IgD-negative memory B cell (primary cell): ENCODE data around the gene PSENEN. TPM values are rescaled to one million over a fixed set of nuclear protein-coding genes. Genes with fewer than 3 reads are reported as not detected.

ENCODE experiments used
- H3K27ac Mint-ChIP-seq, 3 donors: one replicate each; pipeline ENCODE4 v1.8.0; 2020 to 2022; ENCODE audit warnings: mild to moderate bottlenecking in 3 of 3, mixed read lengths in 3 of 3, moderate library complexity in 1 of 3
- H3K27me3 Mint-ChIP-seq: one replicate; pipeline ENCODE4 v1.8.0; 2021; ENCODE audit warnings: mixed read lengths
- H3K36me3 Mint-ChIP-seq: one replicate; pipeline ENCODE4 v1.8.0; 2020; ENCODE audit warnings: mild to moderate bottlenecking, mixed read lengths
- H3K4me1 Mint-ChIP-seq, 3 donors: one replicate each; pipeline ENCODE4 v1.8.0; 2020 to 2022; ENCODE audit warnings: mixed read lengths in 3 of 3, mild to moderate bottlenecking in 1 of 3
- H3K4me3 Mint-ChIP-seq, 4 donors: one replicate each; pipeline ENCODE4 v1.8.0; 2020 to 2022; ENCODE audit warnings: mild to moderate bottlenecking in 4 of 4, mixed read lengths in 4 of 4, moderate library complexity in 3 of 4
- H3K9me3 Mint-ChIP-seq, 3 donors: one replicate each; pipeline ENCODE4 v1.8.0; 2020 to 2021; ENCODE audit warnings: mixed read lengths in 3 of 3, mild to moderate bottlenecking in 1 of 3
- polyA plus RNA-seq: library from polyadenylated mRNA; unstranded; fragments of 300-500 nt; fragmentation: Illumina TruSeq; gene quantifications from one replicate; pipeline ENCODE4 v1.2.3, GENCODE V29; 2021

PSENEN gene
- polyA plus RNA-seq, 1 donor from 2014 or later = 85.0 TPM

GRCh38 chr19:35736913-35737886 is 8.3 kb upstream of the PSENEN start:
- Mint-ChIP-seq H3K4me3 (peak overlapping the region in 2 of 4 donors; percentile 33 to 65), H3K27me3 (no peaks in the 10 kb centered on the region), H3K27ac (peak overlapping the region; percentile 24 to 86 (median 82)), H3K9me3 (no peaks in the 10 kb centered on the region), H3K4me1 (peaks cover 5 to 14% (median 13%) of the 10 kb centered on the region in 3 donors), H3K36me3 (peaks cover under 1% of the 10 kb centered on the region)

DNA sequence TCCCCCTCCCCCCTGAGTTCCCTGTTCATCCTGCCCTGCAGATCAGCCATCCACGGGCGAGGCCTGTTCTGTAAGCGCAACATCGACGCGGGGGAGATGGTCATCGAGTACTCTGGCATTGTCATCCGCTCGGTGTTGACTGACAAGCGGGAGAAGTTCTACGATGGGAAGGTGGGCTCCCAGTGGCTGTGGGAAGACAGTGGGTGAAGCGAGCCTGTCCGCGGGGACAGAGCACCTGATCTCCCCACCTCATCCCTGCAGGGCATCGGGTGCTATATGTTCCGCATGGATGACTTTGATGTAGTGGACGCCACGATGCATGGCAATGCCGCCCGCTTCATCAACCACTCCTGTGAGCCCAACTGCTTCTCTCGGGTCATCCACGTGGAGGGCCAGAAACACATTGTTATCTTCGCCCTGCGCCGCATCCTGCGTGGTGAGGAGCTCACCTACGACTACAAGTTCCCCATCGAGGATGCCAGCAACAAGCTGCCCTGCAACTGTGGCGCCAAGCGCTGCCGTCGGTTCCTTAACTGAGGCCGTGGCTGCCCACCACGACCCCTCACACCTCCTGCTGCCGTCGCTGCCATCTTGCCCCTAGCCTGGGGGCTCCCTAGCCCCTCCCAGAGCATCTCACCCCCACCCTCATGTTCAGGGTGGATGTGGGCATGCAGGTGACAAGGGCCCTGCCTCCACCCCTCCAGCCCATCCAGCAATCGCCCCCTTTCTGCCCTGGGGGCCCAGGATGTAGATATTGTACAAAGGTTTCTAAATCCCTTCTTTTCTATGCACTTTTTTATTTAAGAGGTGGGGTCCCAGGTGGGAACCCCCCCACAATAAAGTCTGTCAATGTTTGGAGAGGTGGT is 7.2 kb upstream of the PSENEN start:
- peaks cover 10 to 22% (median 20%) of the 10 kb centered on the region in 3 donors for H3K4me1 Mint-ChIP-seq
- H3K9me3 Mint-ChIP-seq = no peaks in the 10 kb centered on the region
- peak overlapping the region in 1 of 3 donors; percentile 43 for H3K27ac Mint-ChIP-seq
- H3K27me3 Mint-ChIP-seq = no peaks in the 10 kb centered on the region
- peak overlapping the region in 2 of 4 donors; percentile 60 to 90 for H3K4me3 Mint-ChIP-seq
- H3K36me3 Mint-ChIP-seq = peaks cover 6% of the 10 kb centered on the region

DNA sequence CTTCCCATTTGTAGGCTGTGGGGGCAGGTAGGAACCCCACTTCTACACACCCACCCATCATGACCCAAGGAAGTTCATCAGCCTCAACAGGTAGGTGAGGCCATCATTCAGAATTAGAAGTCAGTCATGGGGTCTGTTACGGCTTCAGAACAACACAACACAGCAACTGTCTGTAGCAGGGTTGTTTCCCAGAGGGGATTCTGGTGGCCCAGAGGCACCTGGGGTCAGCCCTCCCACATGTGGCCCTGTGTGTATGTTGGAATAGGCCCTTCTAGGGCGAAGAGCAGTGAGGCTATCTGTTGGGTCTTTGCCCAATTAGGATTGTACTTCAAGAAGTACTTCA is 6.6 kb upstream of the PSENEN start:
- no peaks in the 10 kb centered on the region for H3K9me3 Mint-ChIP-seq
- H3K4me1 Mint-ChIP-seq = peaks cover 10 to 25% (median 23%) of the 10 kb centered on the region in 3 donors
- H3K27me3 Mint-ChIP-seq = no peaks in the 10 kb centered on the region
- H3K4me3 Mint-ChIP-seq = peak overlapping the region in 3 of 4 donors; percentile 17 to 90 (median 60)
- peaks cover 6% of the 10 kb centered on the region for H3K36me3 Mint-ChIP-seq
- peak overlapping the region in 1 of 3 donors; percentile 43 for H3K27ac Mint-ChIP-seq

GRCh38 chr19:35739275-35740107 is 6.0 kb upstream of the PSENEN start:
- Mint-ChIP-seq H3K4me1 (peaks cover 10 to 29% (median 28%) of the 10 kb centered on the region in 3 donors), H3K27me3 (no peaks in the 10 kb centered on the region), H3K4me3 (peak overlapping the region; percentile 83 to 95 (median 91)), H3K9me3 (no peaks in the 10 kb centered on the region), H3K27ac (peak overlapping the region in 2 of 3 donors; percentile 35 to 43), H3K36me3 (peaks cover 7% of the 10 kb centered on the region)

GRCh38 chr19:35740108-35740422 is 5.4 kb upstream of the PSENEN start:
- no peaks in the 10 kb centered on the region for H3K27me3 Mint-ChIP-seq
- peaks cover 10 to 31% (median 29%) of the 10 kb centered on the region in 3 donors for H3K4me1 Mint-ChIP-seq
- peaks cover 8% of the 10 kb centered on the region for H3K36me3 Mint-ChIP-seq
- H3K4me3 Mint-ChIP-seq = peak overlapping the region; percentile 90 to 98 (median 94)
- H3K27ac Mint-ChIP-seq = peak overlapping the region in 2 of 3 donors; percentile 89 to 90
- H3K9me3 Mint-ChIP-seq = no peaks in the 10 kb centered on the region

DNA sequence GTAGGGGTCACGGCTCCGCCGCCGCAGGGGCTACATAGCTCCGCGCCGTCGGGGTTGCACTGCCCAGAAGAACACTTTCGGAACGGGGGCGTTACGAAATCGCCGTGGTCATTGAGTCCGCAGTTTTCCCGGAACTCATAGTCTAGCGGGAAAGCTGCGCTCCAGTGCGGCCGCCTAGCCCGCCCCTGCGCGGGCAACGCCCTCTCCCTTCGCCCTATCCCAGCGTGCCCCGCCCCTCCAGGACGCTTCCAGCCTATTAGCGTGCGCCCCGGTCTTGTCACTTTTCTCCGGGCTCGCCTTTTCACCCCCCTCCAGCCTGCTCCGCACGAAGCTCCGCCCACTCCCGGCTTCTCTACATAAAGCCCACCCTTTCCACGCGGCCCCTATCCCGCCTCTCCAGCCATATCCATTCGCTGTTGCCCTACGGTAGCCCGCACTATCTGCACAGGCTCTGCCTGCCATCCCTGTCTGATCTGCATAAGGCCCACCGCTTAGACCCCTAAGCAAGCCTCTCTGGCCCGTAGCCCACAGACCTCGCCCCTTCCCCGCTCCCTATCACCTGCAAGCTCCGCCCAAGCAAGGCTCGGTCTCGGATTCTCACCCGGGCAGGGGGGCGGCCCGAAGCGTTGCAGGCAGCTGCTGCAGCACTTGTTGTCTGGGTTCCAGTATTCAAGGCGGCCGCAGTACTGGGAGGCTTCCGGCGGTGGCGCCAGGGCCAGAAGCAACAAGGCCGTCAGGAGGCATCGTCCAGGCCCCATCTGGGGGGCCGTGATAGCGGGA is 4.8 kb upstream of the PSENEN start:
- Mint-ChIP-seq H3K27ac (peak overlapping the region; percentile 89 to 94 (median 90)), H3K36me3 (peaks cover 8% of the 10 kb centered on the region), H3K9me3 (no peaks in the 10 kb centered on the region), H3K27me3 (no peaks in the 10 kb centered on the region), H3K4me1 (peaks cover 15 to 34% (median 32%) of the 10 kb centered on the region in 3 donors), H3K4me3 (peak overlapping the region; percentile 90 to 98 (median 94))

GRCh38 chr19:35741203-35741515 is 4.3 kb upstream of the PSENEN start:
- Mint-ChIP-seq H3K4me3 (peak overlapping the region; percentile 90 to 100 (median 94)), H3K27ac (peak overlapping the region; percentile 89 to 99 (median 90)), H3K27me3 (no peaks in the 10 kb centered on the region), H3K9me3 (no peaks in the 10 kb centered on the region), H3K36me3 (peaks cover 8% of the 10 kb centered on the region), H3K4me1 (peaks cover 17 to 37% (median 37%) of the 10 kb centered on the region in 3 donors)

DNA sequence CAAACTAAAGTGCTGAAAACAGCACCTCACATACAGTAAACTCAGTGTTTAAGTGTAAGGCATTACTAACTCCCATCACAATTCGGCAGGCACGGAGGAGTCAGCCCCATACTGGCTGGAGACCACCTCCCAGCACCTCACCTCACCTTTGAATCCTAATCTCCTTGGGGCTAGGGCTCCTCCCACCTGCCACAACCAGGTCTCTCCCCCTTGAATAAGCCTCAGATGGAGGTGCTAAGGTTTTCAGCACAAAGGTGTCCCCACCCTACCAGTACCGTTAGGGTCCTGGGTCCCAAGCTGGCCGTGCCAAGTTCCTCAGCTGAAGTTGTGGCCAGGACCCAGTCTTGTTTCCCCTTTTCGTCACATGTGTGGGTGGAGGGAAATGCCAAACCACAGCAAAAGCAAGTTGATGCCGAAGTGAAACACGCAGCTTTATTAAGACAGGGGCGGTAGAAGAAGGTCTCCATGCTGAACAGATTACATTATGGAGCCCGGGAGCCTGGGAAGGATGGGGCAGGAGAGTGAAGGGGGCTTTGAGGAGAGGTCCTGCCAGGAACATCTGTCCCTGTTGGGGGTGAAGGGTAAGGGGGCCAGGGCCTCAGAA is 3.2 kb upstream of the PSENEN start, which contains the start of gene IGFLR1:
TSS of gene IGFLR1 (minus strand) at position 332 of the 604 bp plus-strand sequence. CDS start 1,272 bp downstream, outside the sequence.
- peak within 1 kb of the TSS; percentile 90 to 100 (median 94) for H3K4me3 Mint-ChIP-seq
- H3K27ac Mint-ChIP-seq = peak within 1 kb of the TSS; percentile 89 to 99 (median 98)
- H3K27me3 Mint-ChIP-seq = no peaks in the 10 kb centered on the region
- H3K36me3 Mint-ChIP-seq = peaks cover 8% of the 10 kb centered on the region
- H3K4me1 Mint-ChIP-seq = peaks cover 17 to 38% (median 34%) of the 10 kb centered on the region in 3 donors
- H3K9me3 Mint-ChIP-seq = no peaks in the 10 kb centered on the region

- H3K36me3 Mint-ChIP-seq = peaks cover 8% of the 10 kb centered on the region
- H3K27me3 Mint-ChIP-seq = no peaks in the 10 kb centered on the region
- H3K9me3 Mint-ChIP-seq = no peaks in the 10 kb centered on the region
- peak overlapping the region; percentile 96 to 100 (median 100) for H3K4me3 Mint-ChIP-seq
- peak overlapping the region in 2 of 3 donors; percentile 99 to 100 for H3K27ac Mint-ChIP-seq
- H3K4me1 Mint-ChIP-seq = peaks cover 20 to 42% (median 36%) of the 10 kb centered on the region in 3 donors
These were observed 1.6 kb upstream of the PSENEN start for GRCh38 chr19:35743640-35744429.

DNA sequence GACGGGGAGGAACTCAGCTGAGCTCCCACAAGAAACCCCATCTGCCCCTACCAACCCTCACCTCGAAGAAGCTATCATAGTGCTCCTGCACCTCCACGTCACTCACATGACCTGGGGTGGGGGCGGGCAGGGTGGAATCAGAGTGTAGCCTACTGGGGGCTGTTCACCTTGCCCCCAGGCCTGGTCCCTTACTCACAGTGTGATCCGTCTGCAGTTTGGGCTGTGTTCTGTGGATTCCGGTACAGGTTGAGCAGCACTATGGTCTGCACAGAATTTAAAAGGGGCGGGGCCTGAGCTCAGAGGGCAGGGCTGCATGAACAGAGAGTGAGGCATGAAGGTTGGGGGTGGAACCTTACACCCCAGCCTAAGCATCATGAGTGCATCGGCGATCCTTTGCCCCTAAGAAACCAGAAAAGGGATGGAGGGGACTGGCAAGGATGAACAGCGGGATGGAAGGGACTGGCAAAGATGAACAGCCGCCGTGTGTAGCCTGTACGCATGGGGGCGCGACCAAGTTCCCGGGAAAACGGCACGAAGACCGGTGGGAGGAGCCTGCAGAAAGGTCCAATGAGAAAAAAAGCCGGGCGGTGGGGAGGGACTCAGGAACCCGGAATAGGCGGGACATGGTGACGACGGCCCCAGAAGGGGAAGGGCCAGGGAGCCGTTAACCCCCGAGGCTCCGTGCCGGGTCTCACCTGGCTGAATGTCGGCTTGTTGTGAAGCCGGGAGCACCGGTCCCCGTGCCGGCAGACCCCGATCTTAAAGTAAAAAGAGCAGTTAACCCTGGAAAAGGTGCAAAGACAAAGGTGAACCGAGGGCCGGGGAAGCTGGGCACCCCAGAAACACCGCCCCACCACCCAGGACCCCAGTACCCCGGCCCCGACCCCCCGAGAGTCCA is 772 bp upstream of the PSENEN start:
- H3K4me3 Mint-ChIP-seq = peak overlapping the region; percentile 96 to 100 (median 100)
- H3K4me1 Mint-ChIP-seq = peaks cover 20 to 46% (median 39%) of the 10 kb centered on the region in 3 donors
- H3K36me3 Mint-ChIP-seq = peaks cover 8% of the 10 kb centered on the region
- H3K27ac Mint-ChIP-seq = peak overlapping the region; percentile 99 to 100 (median 99)
- H3K27me3 Mint-ChIP-seq = no peaks in the 10 kb centered on the region
- H3K9me3 Mint-ChIP-seq = no peaks in the 10 kb centered on the region

GRCh38 chr19:35746087-35746462 is 624 bp downstream of the PSENEN start:
- Mint-ChIP-seq H3K27ac (peak overlapping the region; percentile 39 to 99 (median 67)), H3K4me3 (peak overlapping the region; percentile 96 to 100 (median 100)), H3K9me3 (no peaks in the 10 kb centered on the region), H3K4me1 (peaks cover 20 to 47% (median 42%) of the 10 kb centered on the region in 3 donors), H3K36me3 (peaks cover 8% of the 10 kb centered on the region), H3K27me3 (no peaks in the 10 kb centered on the region)

DNA sequence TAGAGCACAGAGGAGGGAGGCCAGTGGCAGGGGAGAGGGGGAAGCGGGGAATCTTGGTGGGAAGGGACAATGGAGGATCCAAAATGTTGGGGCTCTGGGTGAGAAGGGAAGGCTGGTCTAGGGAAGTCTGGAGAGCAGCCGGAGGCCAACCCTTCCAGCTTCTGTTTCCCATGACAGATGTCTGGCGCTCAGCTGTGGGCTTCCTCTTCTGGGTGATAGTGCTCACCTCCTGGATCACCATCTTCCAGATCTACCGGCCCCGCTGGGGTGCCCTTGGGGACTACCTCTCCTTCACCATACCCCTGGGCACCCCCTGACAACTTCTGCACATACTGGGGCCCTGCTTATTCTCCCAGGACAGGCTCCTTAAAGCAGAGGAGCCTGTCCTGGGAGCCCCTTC is 1.1 kb downstream of the PSENEN start:
- Mint-ChIP-seq H3K9me3 (no peaks in the 10 kb centered on the region), H3K27ac (peak overlapping the region in 1 of 3 donors; percentile 39), H3K27me3 (no peaks in the 10 kb centered on the region), H3K4me1 (peaks cover 20 to 47% (median 42%) of the 10 kb centered on the region in 3 donors), H3K4me3 (peak overlapping the region; percentile 96 to 100 (median 100)), H3K36me3 (peaks cover 8% of the 10 kb centered on the region)
